Fibroblast of pulmonary artery (primary cell): ENCODE results near the gene CCDC33.

Source experiments
- DNase-seq: peaks from one replicate; pipeline ENCODE4 v3.0.0-alpha.2; 2010; ENCODE audit warnings: low read depth
- H3K4me3 ChIP-seq: replicated peaks from 2 replicates; pipeline ENCODE4 v1.5.1; 2011; ENCODE audit warnings: low read depth, mild to moderate bottlenecking, control low read depth, low read length, moderate library complexity
- TF ChIP-seq, protein P1 (sequence below): IDR thresholded peaks from 2 replicates; pipeline ENCODE4 v1.5.1; 2011; ENCODE audit warnings: mild to moderate bottlenecking, control low read depth, low read length, inconsistent platforms; ENCODE audit errors: missing control alignments

The CCDC33 gene

GRCh38 chr15:74239051-74239705 is 3.1 kb downstream of the CCDC33 start:
- no peak overlapping the region for H3K4me3 ChIP-seq
- DNase-seq = no peak
- TF ChIP-seq, protein P1, sequence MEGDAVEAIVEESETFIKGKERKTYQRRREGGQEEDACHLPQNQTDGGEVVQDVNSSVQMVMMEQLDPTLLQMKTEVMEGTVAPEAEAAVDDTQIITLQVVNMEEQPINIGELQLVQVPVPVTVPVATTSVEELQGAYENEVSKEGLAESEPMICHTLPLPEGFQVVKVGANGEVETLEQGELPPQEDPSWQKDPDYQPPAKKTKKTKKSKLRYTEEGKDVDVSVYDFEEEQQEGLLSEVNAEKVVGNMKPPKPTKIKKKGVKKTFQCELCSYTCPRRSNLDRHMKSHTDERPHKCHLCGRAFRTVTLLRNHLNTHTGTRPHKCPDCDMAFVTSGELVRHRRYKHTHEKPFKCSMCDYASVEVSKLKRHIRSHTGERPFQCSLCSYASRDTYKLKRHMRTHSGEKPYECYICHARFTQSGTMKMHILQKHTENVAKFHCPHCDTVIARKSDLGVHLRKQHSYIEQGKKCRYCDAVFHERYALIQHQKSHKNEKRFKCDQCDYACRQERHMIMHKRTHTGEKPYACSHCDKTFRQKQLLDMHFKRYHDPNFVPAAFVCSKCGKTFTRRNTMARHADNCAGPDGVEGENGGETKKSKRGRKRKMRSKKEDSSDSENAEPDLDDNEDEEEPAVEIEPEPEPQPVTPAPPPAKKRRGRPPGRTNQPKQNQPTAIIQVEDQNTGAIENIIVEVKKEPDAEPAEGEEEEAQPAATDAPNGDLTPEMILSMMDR = no peak

GRCh38 chr15:74240002-74240568 is 4.0 kb downstream of the CCDC33 start:
- DNase-seq = peak; percentile 91
- TF ChIP-seq, protein P1 = peak; percentile 56
- H3K4me3 ChIP-seq = no peak overlapping the region

DNA sequence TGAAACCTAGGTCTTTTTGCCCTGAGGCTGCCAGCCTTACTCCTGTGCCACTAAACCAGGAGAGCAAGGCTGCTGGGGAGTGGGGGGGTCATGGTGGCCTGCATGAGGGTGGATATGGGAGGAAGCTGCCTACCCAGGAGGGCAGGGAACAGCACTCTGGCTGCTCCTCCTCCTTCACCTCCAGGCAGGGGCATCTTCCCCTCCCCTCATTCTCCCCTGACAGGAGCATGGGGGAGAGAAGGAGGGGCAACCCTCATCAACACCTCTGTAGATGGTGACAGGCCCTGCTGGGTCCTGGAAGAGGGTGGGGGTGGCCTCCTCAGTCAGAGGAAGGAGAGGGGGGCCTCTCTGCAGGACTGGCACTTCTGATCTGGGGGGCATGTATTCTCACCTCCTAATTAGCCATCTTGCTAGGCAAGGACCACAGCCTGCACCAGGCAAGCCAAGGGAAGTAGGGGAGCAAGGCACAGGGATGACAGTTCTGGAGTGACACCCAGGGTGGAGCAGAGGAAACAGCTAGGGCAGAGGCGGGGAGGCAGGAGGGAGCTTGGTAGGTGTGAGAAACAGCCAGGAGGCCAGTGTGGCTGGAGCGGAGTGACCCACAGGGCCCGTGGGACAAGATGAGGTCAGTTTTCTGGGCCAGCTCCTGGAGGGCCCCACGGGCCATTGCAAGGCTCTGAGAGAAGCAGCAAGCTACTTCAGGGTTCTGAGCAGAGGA is 4.9 kb downstream of the CCDC33 start:
- no peak overlapping the region for H3K4me3 ChIP-seq
- DNase-seq = no peak
- TF ChIP-seq, protein P1 = no peak

DNA sequence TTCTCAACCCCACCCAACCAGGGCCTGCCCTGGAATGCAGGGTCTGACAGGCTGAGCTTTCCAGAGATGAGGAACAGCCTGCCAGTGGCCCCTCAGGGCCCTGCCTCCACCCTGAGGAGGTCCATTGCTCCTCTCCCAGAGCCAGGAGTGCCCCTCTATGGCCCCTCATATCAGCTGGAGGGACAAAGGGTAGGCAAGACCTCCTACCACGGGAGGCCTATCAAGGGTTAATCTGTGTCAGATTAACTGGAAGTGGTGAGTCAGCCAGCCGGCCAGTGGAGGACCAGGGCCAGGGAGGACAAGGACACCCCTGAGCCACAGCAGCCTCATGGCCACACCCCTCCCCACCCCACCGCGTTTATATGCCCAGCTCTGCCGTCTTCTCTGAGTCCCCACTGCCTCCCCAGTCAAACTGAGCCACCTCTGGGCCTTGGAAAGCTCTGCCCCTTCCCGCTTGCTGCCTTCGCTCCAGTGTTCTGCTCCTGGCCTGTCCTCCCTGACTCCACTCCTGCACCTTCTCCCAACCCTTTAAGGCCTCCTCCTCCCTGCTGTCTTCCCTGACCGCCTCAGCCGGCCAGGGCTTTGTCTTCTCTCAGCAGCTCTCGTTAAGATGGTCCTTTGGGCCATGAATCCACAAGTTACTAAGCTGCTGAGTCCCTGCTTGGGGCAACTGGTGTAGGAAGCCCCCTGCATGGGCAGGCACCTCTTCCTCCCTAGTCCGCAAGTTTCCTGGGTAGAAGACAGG is 6.5 kb downstream of the CCDC33 start:
- TF ChIP-seq, protein P1 = no peak
- peak; percentile 30 for DNase-seq
- H3K4me3 ChIP-seq = no peak overlapping the region

GRCh38 chr15:74243431-74243830 is 7.3 kb downstream of the CCDC33 start:
- no peak overlapping the region for H3K4me3 ChIP-seq
- TF ChIP-seq, protein P1 = no peak
- no peak for DNase-seq

DNA sequence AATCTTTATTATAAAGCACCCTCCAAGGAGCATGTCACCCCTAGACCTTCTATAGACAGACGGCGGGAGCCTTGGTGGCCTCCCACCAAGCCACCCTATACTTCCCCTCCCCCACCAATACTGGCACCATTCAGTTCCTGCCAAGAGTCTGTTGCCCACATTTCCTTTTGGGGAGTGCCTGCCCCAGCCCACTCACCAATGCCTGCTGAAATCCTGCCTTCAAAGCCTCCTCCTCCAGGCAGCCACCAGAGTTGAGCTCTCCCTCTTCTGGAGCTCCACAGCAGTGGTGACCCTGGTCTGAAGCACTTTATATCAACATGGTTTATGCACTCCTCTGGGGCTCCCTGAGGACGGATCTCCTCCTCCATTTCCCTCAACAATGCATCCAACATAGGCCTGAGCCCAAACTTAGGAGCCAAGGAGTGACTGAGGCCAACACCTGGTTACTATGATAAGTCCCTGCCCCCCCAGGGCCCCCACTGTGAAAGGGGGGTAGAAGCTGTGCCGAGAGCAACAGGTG is 8.8 kb downstream of the CCDC33 start:
- no peak for DNase-seq
- H3K4me3 ChIP-seq = no peak overlapping the region
- TF ChIP-seq, protein P1 = no peak
